H9 (cell line): ENCODE results near the gene RAVER1. TPM values are rescaled to one million over a fixed set of nuclear protein-coding genes. Genes with fewer than 3 reads are reported as not detected.

Source experiments
- DNase-seq: peaks from one replicate; pipeline ENCODE4 v3.0.0-alpha.2; 2017
- H2AFZ ChIP-seq: one replicate; pipeline ENCODE4 v1.6.1; 2013; ENCODE audit warnings: mild to moderate bottlenecking, low read length, control low read depth, moderate library complexity
- H2AK5ac ChIP-seq: 2 replicates; pipeline ENCODE4 v1.6.1; 2013; ENCODE audit warnings: low read length, control low read depth, mixed read lengths; ENCODE audit not compliant: insufficient read length
- H2BK120ac ChIP-seq: one replicate; pipeline ENCODE4 v1.6.1; 2013; ENCODE audit warnings: low read depth, mild to moderate bottlenecking, low read length, control low read depth, inconsistent platforms; ENCODE audit not compliant: poor library complexity, severe bottlenecking
- H2BK12ac ChIP-seq: 2 replicates; pipeline ENCODE4 v1.6.1; 2013; ENCODE audit warnings: low read length, control low read depth, mixed read lengths, low read depth; ENCODE audit not compliant: insufficient read length
- H2BK15ac ChIP-seq: 2 replicates; pipeline ENCODE4 v1.6.1; 2013; ENCODE audit warnings: low read depth, low read length, control low read depth
- H2BK20ac ChIP-seq: one replicate; pipeline ENCODE4 v1.6.1; 2013; ENCODE audit warnings: low read depth, mild to moderate bottlenecking, low read length, control low read depth, inconsistent platforms; ENCODE audit not compliant: poor library complexity, severe bottlenecking
- H2BK5ac ChIP-seq: 2 replicates; pipeline ENCODE4 v1.6.1; 2013; ENCODE audit warnings: low read length, control low read depth, mixed read lengths; ENCODE audit not compliant: insufficient read length
- H3K14ac ChIP-seq: 2 replicates; pipeline ENCODE4 v1.6.1; 2013; ENCODE audit warnings: low read length, control low read depth; ENCODE audit not compliant: insufficient read depth
- H3K18ac ChIP-seq: 2 replicates; pipeline ENCODE4 v1.6.1; 2013; ENCODE audit warnings: low read depth, mild to moderate bottlenecking, mixed read lengths, low read length, control low read depth; ENCODE audit not compliant: insufficient read length
- H3K23ac ChIP-seq: 2 replicates; pipeline ENCODE4 v1.6.1; 2013; ENCODE audit warnings: low read length, control low read depth, mixed read lengths, low read depth; ENCODE audit not compliant: insufficient read length
- H3K23me2 ChIP-seq: 2 replicates; pipeline ENCODE4 v1.6.1; 2013; ENCODE audit warnings: low read depth, mild to moderate bottlenecking, mixed read lengths, low read length, control low read depth; ENCODE audit not compliant: insufficient read length, poor library complexity, severe bottlenecking
- H3K27ac ChIP-seq: 2 replicates; pipeline ENCODE4 v1.5.1; 2013; ENCODE audit warnings: low read length, control low read depth, mixed read lengths, low read depth; ENCODE audit not compliant: insufficient read length
- H3K27me3 ChIP-seq: 2 replicates; pipeline ENCODE4 v1.6.1; 2013; ENCODE audit warnings: low read length, control low read depth, inconsistent platforms; ENCODE audit not compliant: insufficient read depth
- H3K4ac ChIP-seq: 2 replicates; pipeline ENCODE4 v1.6.1; 2013; ENCODE audit warnings: low read depth, mild to moderate bottlenecking, control low read depth, inconsistent platforms, low read length, moderate library complexity
- H3K4me1 ChIP-seq: 2 replicates; pipeline ENCODE4 v1.6.1; 2013; ENCODE audit warnings: low read length, control low read depth, inconsistent platforms; ENCODE audit not compliant: insufficient read depth
- H3K4me2 ChIP-seq: 2 replicates; pipeline ENCODE4 v1.6.1; 2013; ENCODE audit warnings: low read length, control low read depth, mixed read lengths; ENCODE audit not compliant: insufficient read length, insufficient read depth
- H3K56ac ChIP-seq: 2 replicates; pipeline ENCODE4 v1.6.1; 2013; ENCODE audit warnings: low read depth, mild to moderate bottlenecking, mixed read lengths, low read length, control low read depth; ENCODE audit not compliant: insufficient read length
- H3K79me1 ChIP-seq: 2 replicates; pipeline ENCODE4 v1.6.1; 2013; ENCODE audit warnings: low read depth, mild to moderate bottlenecking, moderate library complexity, low read length, control low read depth, inconsistent platforms; ENCODE audit not compliant: insufficient read depth, poor library complexity, severe bottlenecking
- H3K79me2 ChIP-seq: 2 replicates; pipeline ENCODE4 v1.6.1; 2013; ENCODE audit warnings: low read length, control low read depth, inconsistent platforms; ENCODE audit not compliant: insufficient read depth
- H3K9ac ChIP-seq: 2 replicates; pipeline ENCODE4 v1.6.1; 2013; ENCODE audit warnings: low read length, control low read depth, mixed read lengths; ENCODE audit not compliant: insufficient read length; ENCODE audit errors: extremely low read depth
- H3K9me3 ChIP-seq: one replicate; pipeline ENCODE4 v1.6.1; 2013; ENCODE audit warnings: low read depth, low read length, inconsistent platforms; ENCODE audit not compliant: control insufficient read depth
- H3T11ph ChIP-seq: one replicate; pipeline ENCODE4 v1.6.1; 2013; ENCODE audit warnings: mild to moderate bottlenecking, low read length, control low read depth, inconsistent platforms
- H4K20me1 ChIP-seq: one replicate; pipeline ENCODE4 v1.6.1; 2013; ENCODE audit not compliant: control insufficient read depth, insufficient read length, insufficient read depth
- H4K5ac ChIP-seq: 2 replicates; pipeline ENCODE4 v1.6.1; 2013; ENCODE audit warnings: low read depth, mild to moderate bottlenecking, mixed read lengths, low read length, control low read depth; ENCODE audit not compliant: insufficient read length
- H4K8ac ChIP-seq: replicated peaks from 2 replicates; pipeline ENCODE4 v1.6.1; 2013; ENCODE audit warnings: low read length, control low read depth, mixed read lengths, low read depth; ENCODE audit not compliant: insufficient read length
- H4K91ac ChIP-seq: 2 replicates; pipeline ENCODE4 v1.6.1; 2013; ENCODE audit warnings: low read depth, mild to moderate bottlenecking, moderate library complexity, mixed read lengths, low read length, control low read depth; ENCODE audit not compliant: insufficient read length
- H3K27ac Mint-ChIP-seq, 3 experiments: 2 replicates in 2 of 3; 3 replicates in 1 of 3; pipeline ENCODE4 v1.8.0; 2020 to 2021; ENCODE audit warnings: mixed read lengths in 3 of 3, mild to moderate bottlenecking in 1 of 3, moderate library complexity in 1 of 3
- H3K27me3 Mint-ChIP-seq: 2 replicates; pipeline ENCODE4 v1.8.0; 2021; ENCODE audit warnings: low read depth, mild to moderate bottlenecking, moderate library complexity, mixed read lengths
- H3K36me3 Mint-ChIP-seq, 3 experiments: 2 replicates in 2 of 3; 3 replicates in 1 of 3; pipeline ENCODE4 v1.8.0; 2020 to 2021; ENCODE audit warnings: low read depth in 3 of 3, mixed read lengths in 3 of 3; ENCODE audit not compliant: insufficient read depth in 1 of 3
- H3K4me1 Mint-ChIP-seq, 2 experiments: 2 replicates each; pipeline ENCODE4 v1.8.0; 2020; ENCODE audit warnings: mixed read lengths in 2 of 2
- H3K4me3 Mint-ChIP-seq, 2 experiments: 2 replicates in 1 of 2; 3 replicates in 1 of 2; pipeline ENCODE4 v1.8.0; 2020 to 2021; ENCODE audit warnings: mild to moderate bottlenecking in 2 of 2, mixed read lengths in 2 of 2, moderate library complexity in 1 of 2
- H3K9me3 Mint-ChIP-seq, 2 experiments: 2 replicates in 1 of 2; 3 replicates in 1 of 2; pipeline ENCODE4 v1.8.0; 2020; ENCODE audit warnings: mild to moderate bottlenecking in 2 of 2, mixed read lengths in 2 of 2, moderate library complexity in 1 of 2
- WGBS: extraction: QIAGEN DNeasy Blood & Tissue Kit; methylation state at CpG from one replicate; pipeline ENCODE4 v1.1.7; 2013; ENCODE audit warnings: missing lambda C conversion rate, low lambda C conversion rate, mixed read lengths; ENCODE audit not compliant: insufficient read length; ENCODE audit errors: extremely low coverage; 5-methylcytosine and 5-hydroxymethylcytosine counted together
- total RNA-seq: library from RNA; stranded (reverse); gene quantifications from 2 replicates; pipeline ENCODE4 v1.2.1, GENCODE V29; 2021
- TF ChIP-seq, protein P1 (sequence below): fragments of 200-600 bp; sonication (generic); conservative IDR thresholded peaks from 3 replicates; pipeline ENCODE4 v1.8.0; 2021; ENCODE audit warnings: antibody characterized with exemption, mild to moderate bottlenecking

RAVER1 gene
- total RNA-seq, 1 experiment from 2014 or later = 74.7 TPM

DNA sequence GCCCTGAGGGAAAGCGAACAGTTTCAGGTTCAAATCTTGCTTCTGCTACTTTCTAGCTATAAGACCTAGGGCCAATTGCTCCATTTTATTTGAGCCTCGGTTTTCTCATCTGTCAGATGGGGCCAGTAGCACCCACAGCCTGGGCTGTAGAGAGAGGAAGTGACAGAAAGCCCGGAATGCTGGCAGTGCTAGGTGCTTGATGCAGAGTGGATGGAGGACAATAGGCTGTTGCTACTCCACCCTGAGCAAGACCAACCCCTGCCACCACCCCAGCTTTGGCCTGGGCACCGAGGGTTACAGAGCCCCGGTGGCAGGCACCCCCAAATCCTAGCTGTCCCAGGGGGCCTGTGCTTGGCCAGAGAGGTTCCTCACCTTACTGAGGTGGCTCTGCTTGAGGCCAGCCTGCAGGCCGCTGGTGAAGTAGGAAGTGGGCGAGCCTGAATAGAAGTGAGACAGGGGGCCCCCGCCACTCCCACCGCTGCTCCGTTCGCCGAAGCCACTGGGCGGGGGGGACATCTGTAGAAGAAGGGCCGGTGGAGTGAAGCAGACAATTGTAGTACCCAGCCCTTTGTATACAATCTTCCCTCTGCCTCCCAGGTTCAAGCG is 15.4 kb downstream of the RAVER1 start:
- no peak for DNase-seq
- Histone ChIP-seq H4K91ac (no peak overlapping the region), H2BK120ac (no peak overlapping the region), H3K23me2 (peaks cover 3% of the 10 kb centered on the region), H2AK5ac (no peak overlapping the region), H4K8ac (no peak overlapping the region), H2BK20ac (no peak overlapping the region), H3K27ac (no peak overlapping the region), H3K4me1 (no peaks in the 10 kb centered on the region), H2BK12ac (no peak overlapping the region), H3K4me2 (no peak overlapping the region), H4K20me1 (no peaks in the 10 kb centered on the region), H3K18ac (no peak overlapping the region), H3K23ac (no peak overlapping the region), H3K79me1 (no peaks in the 10 kb centered on the region), H3T11ph (no peak overlapping the region), H2AFZ (no peak overlapping the region), H3K9me3 (no peaks in the 10 kb centered on the region), H3K4ac (no peak overlapping the region), H4K5ac (no peak overlapping the region), H3K56ac (no peak overlapping the region), H3K79me2 (no peaks in the 10 kb centered on the region), H3K27me3 (no peaks in the 10 kb centered on the region), H2BK15ac (no peak overlapping the region), H3K9ac (no peak overlapping the region), H3K14ac (no peak overlapping the region), H2BK5ac (no peak overlapping the region)
- no peak overlapping the region for H3K4me3 Mint-ChIP-seq
- WGBS = no CpG with 5 or more reads among the region's 15 CpGs
- TF ChIP-seq, protein P1, sequence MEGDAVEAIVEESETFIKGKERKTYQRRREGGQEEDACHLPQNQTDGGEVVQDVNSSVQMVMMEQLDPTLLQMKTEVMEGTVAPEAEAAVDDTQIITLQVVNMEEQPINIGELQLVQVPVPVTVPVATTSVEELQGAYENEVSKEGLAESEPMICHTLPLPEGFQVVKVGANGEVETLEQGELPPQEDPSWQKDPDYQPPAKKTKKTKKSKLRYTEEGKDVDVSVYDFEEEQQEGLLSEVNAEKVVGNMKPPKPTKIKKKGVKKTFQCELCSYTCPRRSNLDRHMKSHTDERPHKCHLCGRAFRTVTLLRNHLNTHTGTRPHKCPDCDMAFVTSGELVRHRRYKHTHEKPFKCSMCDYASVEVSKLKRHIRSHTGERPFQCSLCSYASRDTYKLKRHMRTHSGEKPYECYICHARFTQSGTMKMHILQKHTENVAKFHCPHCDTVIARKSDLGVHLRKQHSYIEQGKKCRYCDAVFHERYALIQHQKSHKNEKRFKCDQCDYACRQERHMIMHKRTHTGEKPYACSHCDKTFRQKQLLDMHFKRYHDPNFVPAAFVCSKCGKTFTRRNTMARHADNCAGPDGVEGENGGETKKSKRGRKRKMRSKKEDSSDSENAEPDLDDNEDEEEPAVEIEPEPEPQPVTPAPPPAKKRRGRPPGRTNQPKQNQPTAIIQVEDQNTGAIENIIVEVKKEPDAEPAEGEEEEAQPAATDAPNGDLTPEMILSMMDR = no peak
- H3K4me1 Mint-ChIP-seq = peaks cover 11 to 14% of the 10 kb centered on the region in 2 experiments
- peaks cover 19 to 55% (median 34%) of the 10 kb centered on the region in 3 experiments for H3K36me3 Mint-ChIP-seq
- H3K27ac Mint-ChIP-seq = no peak overlapping the region
- H3K27me3 Mint-ChIP-seq = peaks cover 2% of the 10 kb centered on the region
- H3K9me3 Mint-ChIP-seq = no peaks in the 10 kb centered on the region; a peak in 1 of 5 replicates
